Measurements from ENCODE around the gene FOXK1. TPM values are rescaled to one million over a fixed set of nuclear protein-coding genes. Genes with fewer than 3 reads are reported as not detected.

FOXK1 gene
- total and polyA plus RNA-seq, 7 donors, result 4.2 to 26.4 (median 16.8) TPM

GRCh38 chr7:4725850-4726450 lies 43.9 kb downstream of the FOXK1 start:
- peaks cover 0 to 4% of the 10 kb centered on the region in 2 donors for H3K36me3 ChIP-seq (ENCODE audit: insufficient read depth in 1 of 2, low read depth in 1 of 2)
- H3K4me3 ChIP-seq, result peak overlapping the region; percentile 69
- peak overlapping the region; percentile 97 for H3K27ac ChIP-seq
- DNase-seq (no peak), ATAC-seq (no peak)
- H3K27me3 ChIP-seq (ENCODE audit: insufficient read depth in 3 of 3, low read length in 2 of 3), result no peaks in the 10 kb centered on the region
- peaks cover 44% of the 10 kb centered on the region for H3K4me1 ChIP-seq
- TF ChIP-seq CTCF (IDR thresholded peaks at IDR 0.05), result no peak
- WGBS, 3 donors, result 29 to 52% (median 37%) methylated on average over 15 of the region's 15 CpGs
- intact Hi-C loops (cut with DNase I), result no loop called here
- no peaks in the 10 kb centered on the region for H3K9me3 ChIP-seq

GRCh38 chr7:4726566-4726965 lies 44.5 kb downstream of the FOXK1 start:
- Histone ChIP-seq H3K36me3 (ENCODE audit: insufficient read depth in 1 of 2, low read depth in 1 of 2) (peaks cover 0 to 4% of the 10 kb centered on the region in 2 donors), H3K27ac (peak overlapping the region; percentile 97), H3K4me3 (peak overlapping the region; percentile 69), H3K27me3 (ENCODE audit: insufficient read depth in 3 of 3, low read length in 2 of 3) (no peaks in the 10 kb centered on the region), H3K4me1 (peaks cover 44% of the 10 kb centered on the region), H3K9me3 (no peaks in the 10 kb centered on the region)
- intact Hi-C loops (cut with DNase I), result no loop called here
- DNase-seq, result no peak
- no peak for ATAC-seq
- 80 to 91% (median 85%) methylated on average over 9 of the region's 9 CpGs for WGBS, 3 donors
- TF ChIP-seq CTCF (IDR thresholded peaks at IDR 0.05), result no peak

GRCh38 chr7:4727914-4728705 lies 46.0 kb downstream of the FOXK1 start:
- H3K4me1 ChIP-seq, result peaks cover 40% of the 10 kb centered on the region
- intact Hi-C loops (cut with DNase I), result no loop called here
- H3K4me3 ChIP-seq, result no peak overlapping the region
- no peaks in the 10 kb centered on the region for H3K27me3 ChIP-seq (ENCODE audit: insufficient read depth in 3 of 3, low read length in 2 of 3)
- DNase-seq, result no peak
- 82 to 88% (median 85%) methylated on average over 20 of the region's 20 CpGs for WGBS, 3 donors
- H3K36me3 ChIP-seq (ENCODE audit: insufficient read depth in 1 of 2, low read depth in 1 of 2), result peaks cover 0 to 4% of the 10 kb centered on the region in 2 donors
- no peak for ATAC-seq
- no peak for TF ChIP-seq CTCF (IDR thresholded peaks at IDR 0.05)
- no peaks in the 10 kb centered on the region for H3K9me3 ChIP-seq
- H3K27ac ChIP-seq, result no peak overlapping the region

GRCh38 chr7:4729266-4729665 lies 47.2 kb downstream of the FOXK1 start:
- H3K36me3 ChIP-seq (ENCODE audit: insufficient read depth in 1 of 2, low read depth in 1 of 2), result no peaks in the 10 kb centered on the region
- 85 to 92% (median 87%) methylated on average over 16 to 19 of the region's 19 CpGs for WGBS, 3 donors
- H3K4me1 ChIP-seq, result peaks cover 31% of the 10 kb centered on the region
- no peak overlapping the region for H3K27ac ChIP-seq
- intact Hi-C loops (cut with DNase I), result no loop called here
- H3K4me3 ChIP-seq, result no peak overlapping the region
- TF ChIP-seq CTCF (IDR thresholded peaks at IDR 0.05), result no peak
- H3K9me3 ChIP-seq, result no peaks in the 10 kb centered on the region
- H3K27me3 ChIP-seq (ENCODE audit: insufficient read depth in 3 of 3, low read length in 2 of 3), result no peaks in the 10 kb centered on the region
- DNase-seq (no peak), ATAC-seq (no peak)
